Caco-2 (cell line): Measurements from ENCODE around the gene TEX19. TPM values are rescaled to one million over a fixed set of nuclear protein-coding genes. Genes with fewer than 3 reads are reported as not detected.
A peak's percentile ranks its signal among the peaks of the same experiment; 100 is the strongest.

Experiments
- BruUV-seq: library from RNA; stranded (reverse); fragments of 400-500 nt; replicated peaks from 2 replicates; lab custom pipeline; 2021; lab: Mats Ljungman, UMichigan
- CTCF ChIA-PET: fragments of 300-600 bp; sonication (Branson Sonifier 250); formaldehyde crosslinking; loops from one replicate; lab custom pipeline; 2022; ENCODE audit warnings: antibody characterized with exemption; lab: Charles Lee
- POLR2A ChIA-PET: fragments of 300-600 bp; sonication (Branson Sonifier 250); formaldehyde crosslinking; loops from one replicate; lab custom pipeline; 2022; ENCODE audit warnings: antibody characterized with exemption; lab: Charles Lee
- DNase-seq, 2 experiments: peaks; one replicate each; pipeline versions ENCODE4 v3.0.0 to v3.0.0-alpha.2; 2020 to 2022
- H3K27me3 ChIP-seq: replicated peaks from 2 replicates; pipeline ENCODE4 v1.6.0; 2011; ENCODE audit warnings: low read length; ENCODE audit not compliant: control insufficient read depth, insufficient read depth
- H3K36me3 ChIP-seq: 2 replicates; pipeline ENCODE4 v1.5.1; 2011; ENCODE audit warnings: low read length; ENCODE audit not compliant: control insufficient read depth, insufficient read depth
- H3K4me1 ChIP-seq: fragments of 250-450 bp; sonication (Bioruptor Pico); 2 replicates; pipeline ENCODE4 v1.5.1; 2020; ENCODE audit warnings: mild to moderate bottlenecking
- H3K4me3 ChIP-seq: 2 replicates; pipeline ENCODE4 v1.5.1; 2011; ENCODE audit warnings: low read depth, mild to moderate bottlenecking, control low read depth, low read length
- H3K9me3 ChIP-seq: fragments of 250-450 bp; sonication (Bioruptor Pico); 2 replicates; pipeline ENCODE4 v1.5.1; 2020; ENCODE audit warnings: mild to moderate bottlenecking, moderate library complexity
- H3K27ac Mint-ChIP-seq: one replicate; pipeline ENCODE4 v1.8.0; 2022; ENCODE audit warnings: mixed read lengths; ENCODE audit not compliant: unreplicated experiment
- H3K27me3 Mint-ChIP-seq: one replicate; pipeline ENCODE4 v1.8.0; 2022; ENCODE audit warnings: mixed read lengths; ENCODE audit not compliant: insufficient read depth, unreplicated experiment
- H3K36me3 Mint-ChIP-seq: one replicate; pipeline ENCODE4 v1.8.0; 2022; ENCODE audit warnings: mild to moderate bottlenecking, mixed read lengths; ENCODE audit not compliant: insufficient read depth, unreplicated experiment
- H3K4me1 Mint-ChIP-seq: one replicate; pipeline ENCODE4 v1.8.0; 2022; ENCODE audit warnings: low read depth, mixed read lengths; ENCODE audit not compliant: unreplicated experiment
- H3K4me3 Mint-ChIP-seq: one replicate; pipeline ENCODE4 v1.8.0; 2022; ENCODE audit warnings: mild to moderate bottlenecking, moderate library complexity, mixed read lengths; ENCODE audit not compliant: unreplicated experiment
- H3K9me3 Mint-ChIP-seq: one replicate; pipeline ENCODE4 v1.8.0; 2022; ENCODE audit warnings: mixed read lengths; ENCODE audit not compliant: unreplicated experiment
- CTCF ChIP-seq, 2 experiments: fragments of 200-600 bp in 1 of 2; IDR thresholded peaks; 1 replicate in 1 of 2; 2 replicates in 1 of 2; pipeline versions ENCODE4 v1.5.1 to v1.8.0; 2011 to 2022; ENCODE audit warnings: antibody characterized with exemption in 1 of 2, control low read depth in 1 of 2, inconsistent platforms in 1 of 2, low read depth in 1 of 2, low read length in 1 of 2, mild to moderate bottlenecking in 1 of 2, moderate library complexity in 1 of 2; ENCODE audit not compliant: insufficient read depth in 1 of 2, severe bottlenecking in 1 of 2, unreplicated experiment in 1 of 2
- intact Hi-C: fragments of 100-400 bp; cut with micrococcal nuclease; formaldehyde crosslinking; loops from one replicate; pipeline ENCODE4 v1.10.0; 2022; ENCODE audit not compliant: unreplicated experiment
- total RNA-seq: library from RNA; stranded (reverse); gene quantifications from 2 replicates; pipeline ENCODE4 v1.2.3, GENCODE V29; 2022

Gene TEX19
- total RNA-seq, 1 experiment from 2014 or later, result 4.2 TPM

GRCh38 chr17:82365606-82366295 lies 6.7 kb downstream of the TEX19 start:
- no peak for DNase-seq
- Mint-ChIP-seq H3K27me3 (no peaks in the 10 kb centered on the region), H3K4me3 (no peak overlapping the region), H3K36me3 (peaks cover 8% of the 10 kb centered on the region), H3K27ac (no peak overlapping the region), H3K9me3 (no peaks in the 10 kb centered on the region), H3K4me1 (peaks cover 16% of the 10 kb centered on the region)
- Histone ChIP-seq H3K9me3 (no peaks in the 10 kb centered on the region), H3K27me3 (no peaks in the 10 kb centered on the region), H3K4me3 (no peak overlapping the region), H3K36me3 (no peaks in the 10 kb centered on the region), H3K4me1 (peaks cover 27% of the 10 kb centered on the region)
- CTCF ChIA-PET, result interaction anchor here (1.0 to 1.2 kb wide), 2 partner anchors 8 to 12 kb away, joined by 3 to 7 read pairs; no protein-coding TSS in a partner anchor
- no peak for TF ChIP-seq CTCF (IDR thresholded peaks at IDR 0.05; ENCODE audit: insufficient read depth in 1 of 2, low read depth in 1 of 2, low read length in 1 of 2, severe bottlenecking in 1 of 2, unreplicated experiment in 1 of 2)
- intact Hi-C loops, result no loop called here
- POLR2A ChIA-PET, result interaction anchor here (0.6 kb wide), 1 partner anchor 185 kb away, joined by 3 read pairs; no protein-coding TSS in a partner anchor
- BruUV-seq, result no TSS peak

- POLR2A ChIA-PET, result interaction anchor here (0.6 to 0.7 kb wide), 2 partner anchors 9 to 184 kb away, joined by 3 read pairs; no protein-coding TSS in a partner anchor
Measured at GRCh38 chr17:82366749-82367148, 7.7 kb downstream of the TEX19 start.

More at GRCh38 chr17:82366749-82367148, 7.7 kb downstream of the TEX19 start:
- H3K4me1 Mint-ChIP-seq, result peaks cover 16% of the 10 kb centered on the region
- intact Hi-C loops, result no loop called here
- peaks cover 8% of the 10 kb centered on the region for H3K36me3 Mint-ChIP-seq
- Histone ChIP-seq H3K36me3 (no peaks in the 10 kb centered on the region), H3K9me3 (no peaks in the 10 kb centered on the region), H3K4me1 (peaks cover 27% of the 10 kb centered on the region), H3K4me3 (no peak overlapping the region; the same call in 1 of the 2 replicates), H3K27me3 (no peaks in the 10 kb centered on the region)
- H3K4me3 Mint-ChIP-seq, result peak overlapping the region; percentile 76
- TF ChIP-seq CTCF (IDR thresholded peaks at IDR 0.05; ENCODE audit: insufficient read depth in 1 of 2, low read depth in 1 of 2, low read length in 1 of 2, severe bottlenecking in 1 of 2, unreplicated experiment in 1 of 2), result no peak
- CTCF ChIA-PET, result interaction anchor here (0.8 to 1.2 kb wide), 2 partner anchors 9 to 20 kb away, joined by 3 to 7 read pairs; no protein-coding TSS in a partner anchor
- no peak for DNase-seq
- peak overlapping the region; percentile 82 for H3K27ac Mint-ChIP-seq
- BruUV-seq, result no TSS peak
- no peaks in the 10 kb centered on the region for H3K9me3 Mint-ChIP-seq
- H3K27me3 Mint-ChIP-seq, result no peaks in the 10 kb centered on the region
